Measurements from ENCODE around the gene VPS37C. TPM values are rescaled to one million over a fixed set of nuclear protein-coding genes. Genes with fewer than 3 reads are reported as not detected.
"Not testable (repeated sequence)": the region's sequence is repeated elsewhere in the genome, so short reads cannot be mapped to it uniquely, and the experiment has no call there.

Gene VPS37C
- total RNA-seq, 1 donor = 13.5 TPM

DNA sequence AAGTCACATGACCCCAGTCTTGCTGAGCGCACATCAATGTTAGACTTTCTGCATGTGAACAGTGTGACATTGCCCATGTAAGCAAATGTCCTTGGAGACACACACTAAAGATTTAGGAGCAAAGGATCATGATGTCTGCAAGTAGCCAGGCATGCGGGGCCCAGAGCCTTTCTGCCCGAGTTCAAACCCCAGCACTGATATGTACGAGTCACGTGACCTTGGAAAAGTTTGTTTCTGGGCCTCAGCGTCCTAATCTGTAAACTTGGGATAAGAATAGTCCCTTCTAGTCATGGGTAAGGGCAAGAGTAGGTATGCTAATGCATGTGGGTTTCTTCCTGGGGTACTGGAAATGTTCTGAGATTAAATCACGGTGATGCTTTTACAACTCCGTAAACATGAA is 25.3 kb upstream of the VPS37C start:
- TF ChIP-seq CTCF (IDR thresholded peaks at IDR 0.05; ENCODE audit: insufficient read depth, low read length) = no peak
- no peak for DNase-seq (ENCODE audit: low read depth)
- H3K4me3 ChIP-seq (ENCODE audit: low read depth, low read length) = no peak overlapping the region

DNA sequence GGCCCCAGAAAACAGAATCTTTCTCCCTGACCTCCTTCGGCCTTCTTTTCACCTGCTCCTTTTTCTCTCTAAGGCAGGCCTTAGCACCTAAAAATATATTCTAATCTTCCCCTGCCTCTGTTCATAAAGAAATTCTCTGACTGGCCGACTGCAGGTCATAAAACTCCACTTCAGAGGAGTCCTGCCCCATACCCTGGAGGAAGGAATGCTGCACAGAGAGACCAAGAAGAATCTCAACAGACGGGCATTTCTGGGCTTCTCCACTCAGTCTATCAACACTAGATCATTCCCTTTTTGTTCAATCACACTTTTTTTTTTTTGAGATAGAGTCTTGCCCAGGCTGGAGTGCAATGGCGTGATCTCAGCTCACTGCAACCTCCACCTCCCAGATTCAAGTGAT is 22.4 kb upstream of the VPS37C start:
- TF ChIP-seq CTCF (IDR thresholded peaks at IDR 0.05; ENCODE audit: insufficient read depth, low read length) = no peak

GRCh38 chr11:61181489-61181888 is 20.3 kb upstream of the VPS37C start:
- H3K4me3 ChIP-seq (ENCODE audit: low read depth, low read length) = no peak overlapping the region
- no peak for TF ChIP-seq CTCF (IDR thresholded peaks at IDR 0.05; ENCODE audit: insufficient read depth, low read length)
- no peak for DNase-seq (ENCODE audit: low read depth)

More for the DNA sequence above, 22.4 kb upstream of the VPS37C start:
- no peak for DNase-seq (ENCODE audit: low read depth)
- no peak overlapping the region for H3K4me3 ChIP-seq (ENCODE audit: low read depth, low read length)

DNA sequence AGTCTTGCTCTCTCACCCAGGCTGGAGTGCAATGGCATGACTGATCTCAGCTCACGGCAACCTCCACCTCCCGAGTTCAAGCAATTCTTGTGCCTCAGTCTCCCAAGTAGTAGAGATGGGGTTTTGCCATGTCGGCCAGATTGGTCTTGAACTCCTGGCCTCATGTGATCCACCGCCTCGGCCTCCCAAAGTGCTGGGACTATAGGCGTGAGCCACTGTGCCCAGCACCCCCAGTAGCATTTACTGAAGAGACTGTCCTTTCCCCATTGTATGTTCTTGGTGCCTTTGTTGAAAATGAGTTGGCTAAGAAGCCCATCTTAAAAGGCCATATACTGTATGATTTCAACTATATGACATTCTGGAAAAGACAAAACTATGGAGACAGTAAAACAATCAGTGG is 19.0 kb upstream of the VPS37C start:
- not testable (repeated sequence) for H3K4me3 ChIP-seq (ENCODE audit: low read depth, low read length)

GRCh38 chr11:61176446-61176845 is 15.2 kb upstream of the VPS37C start:
- no peak for DNase-seq (ENCODE audit: low read depth)
- no peak overlapping the region for H3K4me3 ChIP-seq (ENCODE audit: low read depth, low read length)
- TF ChIP-seq CTCF (IDR thresholded peaks at IDR 0.05; ENCODE audit: insufficient read depth, low read length) = no peak

More for the DNA sequence above, 19.0 kb upstream of the VPS37C start:
- not testable (repeated sequence) for DNase-seq (ENCODE audit: low read depth)

DNA sequence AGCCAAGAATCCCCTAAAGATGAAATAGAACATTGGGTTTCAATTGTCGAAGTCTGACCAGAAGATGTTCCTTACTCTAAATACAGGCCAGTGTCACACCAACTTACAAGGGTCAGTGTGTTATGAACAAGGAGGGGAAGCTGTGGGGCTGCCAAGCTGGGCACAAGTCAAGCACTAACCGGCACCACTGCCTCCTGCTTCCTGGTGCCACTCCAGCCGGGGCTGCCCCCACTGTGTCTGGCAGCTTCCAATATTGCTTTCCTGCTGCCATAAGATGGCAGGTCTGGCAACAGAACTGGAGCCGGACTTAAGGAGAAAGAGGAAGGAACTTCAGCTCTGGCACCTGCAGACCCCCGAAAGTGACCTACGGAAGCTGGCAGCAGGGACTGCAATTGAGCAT is 13.7 kb upstream of the VPS37C start:
- DNase-seq (ENCODE audit: low read depth) = no peak
- no peak overlapping the region for H3K4me3 ChIP-seq (ENCODE audit: low read depth, low read length)
- no peak for TF ChIP-seq CTCF (IDR thresholded peaks at IDR 0.05; ENCODE audit: insufficient read depth, low read length)

DNA sequence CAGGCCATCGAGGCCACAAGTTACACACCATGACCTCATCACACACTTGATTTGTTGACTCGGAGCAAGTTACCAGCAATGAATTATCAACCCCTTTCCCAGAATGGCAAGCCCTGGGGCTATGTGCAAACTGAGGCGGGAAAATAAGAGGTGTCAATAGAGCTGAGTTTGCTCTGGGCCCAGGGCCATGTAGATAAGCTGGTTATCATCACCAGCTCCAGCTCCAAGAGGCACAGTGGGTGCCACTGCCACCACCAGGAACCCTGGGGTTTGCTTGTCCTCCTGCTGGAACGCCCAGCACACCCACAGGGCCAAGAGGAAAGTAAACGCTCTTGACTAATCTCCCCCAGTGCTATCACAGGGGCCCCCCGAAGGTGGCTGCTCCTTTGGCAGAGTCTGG is 13.0 kb upstream of the VPS37C start:
- no peak overlapping the region for H3K4me3 ChIP-seq (ENCODE audit: low read depth, low read length)
- DNase-seq (ENCODE audit: low read depth) = no peak
- TF ChIP-seq CTCF (IDR thresholded peaks at IDR 0.05; ENCODE audit: insufficient read depth, low read length) = no peak

Measured in fibroblast of the aortic adventitia (primary cell).